ENCODE data around the gene TFB2M.

DNA sequence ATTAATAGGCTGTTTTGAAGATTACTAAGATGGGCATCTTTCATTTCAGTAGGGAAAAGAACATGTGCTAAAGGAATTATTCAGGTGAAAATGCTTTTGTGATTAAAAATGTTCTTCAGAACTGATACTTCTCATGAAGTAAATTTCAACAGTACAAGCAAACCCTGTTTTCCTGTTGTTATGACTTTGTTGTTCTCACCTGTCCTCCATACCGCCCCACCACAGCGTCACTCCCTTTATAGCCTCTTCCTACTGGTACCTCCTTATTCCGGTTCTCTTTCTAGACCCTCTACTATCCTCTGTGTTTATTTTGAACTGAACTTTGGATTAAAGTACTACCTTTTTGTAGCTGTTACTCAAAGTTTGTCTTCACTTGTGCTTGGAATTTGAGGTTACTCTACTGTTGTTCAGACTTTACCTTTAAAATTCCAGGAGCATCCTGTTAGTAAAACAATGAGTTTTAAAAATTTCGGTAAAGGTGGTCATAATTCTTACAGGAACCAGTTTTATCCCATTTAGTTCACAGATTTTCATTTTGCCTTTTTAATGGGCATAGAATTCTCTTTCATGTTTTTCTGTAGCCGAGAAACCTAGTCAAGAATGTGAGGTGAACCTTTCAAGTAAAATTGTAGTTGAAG, 11.1 kb upstream of the TFB2M start:
- no peak for TF ChIP-seq ZNF274 (IDR thresholded peaks at IDR 0.05; ENCODE audit: insufficient read depth, insufficient read length)
- no peak for TF ChIP-seq SPI1 (IDR thresholded peaks at IDR 0.05; ENCODE audit: borderline replicate concordance, insufficient read depth, low read depth, low read length)
- TF ChIP-seq EP300 (IDR thresholded peaks at IDR 0.05; ENCODE audit: borderline replicate concordance in 1 of 2, control insufficient read depth in 1 of 2, low read depth in 2 of 2, low read length in 2 of 2): no peak
- TF ChIP-seq, protein P1, sequence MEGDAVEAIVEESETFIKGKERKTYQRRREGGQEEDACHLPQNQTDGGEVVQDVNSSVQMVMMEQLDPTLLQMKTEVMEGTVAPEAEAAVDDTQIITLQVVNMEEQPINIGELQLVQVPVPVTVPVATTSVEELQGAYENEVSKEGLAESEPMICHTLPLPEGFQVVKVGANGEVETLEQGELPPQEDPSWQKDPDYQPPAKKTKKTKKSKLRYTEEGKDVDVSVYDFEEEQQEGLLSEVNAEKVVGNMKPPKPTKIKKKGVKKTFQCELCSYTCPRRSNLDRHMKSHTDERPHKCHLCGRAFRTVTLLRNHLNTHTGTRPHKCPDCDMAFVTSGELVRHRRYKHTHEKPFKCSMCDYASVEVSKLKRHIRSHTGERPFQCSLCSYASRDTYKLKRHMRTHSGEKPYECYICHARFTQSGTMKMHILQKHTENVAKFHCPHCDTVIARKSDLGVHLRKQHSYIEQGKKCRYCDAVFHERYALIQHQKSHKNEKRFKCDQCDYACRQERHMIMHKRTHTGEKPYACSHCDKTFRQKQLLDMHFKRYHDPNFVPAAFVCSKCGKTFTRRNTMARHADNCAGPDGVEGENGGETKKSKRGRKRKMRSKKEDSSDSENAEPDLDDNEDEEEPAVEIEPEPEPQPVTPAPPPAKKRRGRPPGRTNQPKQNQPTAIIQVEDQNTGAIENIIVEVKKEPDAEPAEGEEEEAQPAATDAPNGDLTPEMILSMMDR (IDR thresholded peaks at IDR 0.05 in 2 of 3, conservative IDR thresholded peaks at IDR 0.05 in 1 of 3; ENCODE audit: control insufficient read depth in 2 of 3, extremely low read depth in 1 of 3, insufficient read depth in 1 of 3, low read depth in 3 of 3, low read length in 3 of 3): no peak
- no peak for TF ChIP-seq MYC (IDR thresholded peaks at IDR 0.05; ENCODE audit: insufficient read depth, insufficient read length, insufficient replicate concordance, low read length, severe bottlenecking)
- TF ChIP-seq TARDBP (IDR thresholded peaks at IDR 0.05; ENCODE audit: borderline replicate concordance): no peak
